Endothelial cell of umbilical vein (primary cell): ENCODE measurements around the gene COL20A1. TPM values are rescaled to one million over a fixed set of nuclear protein-coding genes. Genes with fewer than 3 reads are reported as not detected.

Experiments
- BruUV-seq: library from RNA; stranded (reverse); fragments of 400-500 nt; replicated peaks from 2 replicates; lab custom pipeline; 2021; lab: Mats Ljungman, UMichigan
- CTCF ChIA-PET: fragments of 300-600, 350-600 bp; sonication (Branson Sonifier 250); formaldehyde crosslinking; loops from one replicate; lab custom pipeline; 2021; ENCODE audit warnings: antibody characterized with exemption, inconsistent platforms; lab: Charles Lee
- POLR2A ChIA-PET: fragments of 300-600, 350-600 bp; sonication (Branson Sonifier 250); formaldehyde crosslinking; loops from one replicate; lab custom pipeline; 2021; ENCODE audit warnings: antibody characterized with exemption, inconsistent platforms; lab: Charles Lee
- DNase-seq: peaks from one replicate; pipeline ENCODE4 v3.0.0-alpha.2; 2011; ENCODE audit warnings: low read depth, low spot score
- FAIRE-seq: peaks from 2 replicates; lab custom pipeline; 2011; peaks lifted over from hg19 to GRCh38; lab: Jason Lieb, UNC
- H2AFZ ChIP-seq: 2 replicates; pipeline ENCODE4 v1.6.0; 2012; ENCODE audit warnings: low read depth, low read length, control low read depth, inconsistent platforms
- H3K27ac ChIP-seq: 2 replicates; pipeline ENCODE4 v1.5.1; 2011; ENCODE audit warnings: low read depth, mild to moderate bottlenecking, control low read depth, low read length, moderate library complexity; ENCODE audit not compliant: insufficient read depth
- H3K27me3 ChIP-seq, 2 experiments: 2 replicates each; pipeline versions ENCODE4 v1.6.0 to v1.6.1; 2011; ENCODE audit warnings: low read length in 2 of 2, mixed read lengths in 1 of 2; ENCODE audit not compliant: control insufficient read depth in 2 of 2, insufficient read depth in 2 of 2
- H3K36me3 ChIP-seq, 2 experiments: 2 replicates in 1 of 2; 3 replicates in 1 of 2; pipeline ENCODE4 v1.5.1; 2011; ENCODE audit warnings: low read length in 2 of 2, mild to moderate bottlenecking in 1 of 2, moderate library complexity in 1 of 2; ENCODE audit not compliant: control insufficient read depth in 2 of 2, insufficient read depth in 2 of 2; ENCODE audit errors: extremely low read depth in 1 of 2
- H3K4me1 ChIP-seq: 3 replicates; pipeline ENCODE4 v1.5.1; 2011; ENCODE audit warnings: mild to moderate bottlenecking, low read length; ENCODE audit not compliant: control insufficient read depth, insufficient read depth; ENCODE audit errors: extremely low read depth
- H3K4me2 ChIP-seq: 2 replicates; pipeline ENCODE4 v1.6.1; 2011; ENCODE audit warnings: low read length, control low read depth, mixed read lengths; ENCODE audit not compliant: insufficient read depth
- H3K4me3 ChIP-seq, 3 experiments: fragments of 200-600 bp in 1 of 3; sonication (generic), shearing (Covaris generic) in 1 of 3; replicated peaks in 1 of 3; 2 replicates each; pipeline ENCODE4 v1.5.1; 2011 to 2016; ENCODE audit warnings: control low read depth in 3 of 3, low read length in 3 of 3, mild to moderate bottlenecking in 2 of 3, inconsistent platforms in 1 of 3, low read depth in 1 of 3, moderate library complexity in 1 of 3; ENCODE audit not compliant: insufficient read depth in 1 of 3
- H3K79me2 ChIP-seq: 2 replicates; pipeline ENCODE4 v1.6.0; 2012; ENCODE audit warnings: low read length, inconsistent platforms; ENCODE audit not compliant: control insufficient read depth, insufficient read depth
- H3K9ac ChIP-seq: replicated peaks from 2 replicates; pipeline ENCODE3; 2011; ENCODE audit warnings: low read length, control low read depth; ENCODE audit not compliant: insufficient read depth; ENCODE audit errors: extremely low read depth
- H3K9me1 ChIP-seq: replicated peaks from 3 replicates; pipeline ENCODE4 v1.6.0; 2011; ENCODE audit warnings: mild to moderate bottlenecking, low read length; ENCODE audit not compliant: control insufficient read depth, insufficient read depth; ENCODE audit errors: extremely low read depth
- H3K9me3 ChIP-seq: replicated peaks from 2 replicates; pipeline ENCODE4 v1.5.1; 2012; ENCODE audit warnings: low read length, inconsistent platforms; ENCODE audit not compliant: control insufficient read depth, insufficient read depth
- H4K20me1 ChIP-seq: replicated peaks from 2 replicates; pipeline ENCODE3; 2011; ENCODE audit warnings: mild to moderate bottlenecking, low read length; ENCODE audit not compliant: control insufficient read depth, insufficient read depth; ENCODE audit errors: extremely low read depth
- FOS ChIP-seq: IDR thresholded peaks from 2 replicates; pipeline ENCODE4 v1.6.1; 2011; ENCODE audit warnings: mild to moderate bottlenecking, low read length, moderate library complexity, borderline replicate concordance; ENCODE audit not compliant: insufficient read depth
- GATA2 ChIP-seq: IDR thresholded peaks from 2 replicates; pipeline ENCODE4 v1.7.0; 2011; ENCODE audit warnings: low read depth, mild to moderate bottlenecking, moderate library complexity, mixed read lengths, low read length; ENCODE audit not compliant: insufficient read length, insufficient read depth
- JUN ChIP-seq: IDR thresholded peaks from 2 replicates; pipeline ENCODE4 v1.6.1; 2011; ENCODE audit warnings: borderline replicate concordance, low read depth; ENCODE audit not compliant: insufficient read length, insufficient read depth
- MYC ChIP-seq: IDR thresholded peaks from one replicate; pipeline ENCODE4 v1.6.1; 2011; ENCODE audit warnings: mild to moderate bottlenecking, low read depth, low read length
- POLR2A ChIP-seq: IDR thresholded peaks from 2 replicates; pipeline ENCODE4 v1.6.1; 2012; ENCODE audit warnings: low read depth, mild to moderate bottlenecking, control low read depth, low read length
- dilution Hi-C: fragments of 300-500 bp; cut with MboI; formaldehyde crosslinking; loops from one replicate; pipeline ENCODE4 v1.15.0; 2019; ENCODE audit warnings: low sequenced_read_pairs; ENCODE audit not compliant: extremely low pct_ligation_motif_present
- intact Hi-C: fragments of 100-400 bp; cut with micrococcal nuclease; formaldehyde crosslinking; loops from one replicate; pipeline ENCODE4 v1.10.0; 2022
- polyA plus RNA-seq, 4 experiments: library from polyadenylated mRNA; depleted of rRNA in 3 of 4; stranded (reverse) in 3 of 4; unstranded in 1 of 4; fragments of >200 nt; gene quantifications; 2 replicates each; pipeline versions ENCODE4 v1.2.1 to v1.2.3, GENCODE V29; 2011 to 2012; ENCODE audit warnings: missing spikeins in 1 of 4
- total RNA-seq: library from RNA; stranded (reverse); gene quantifications from 2 replicates; pipeline ENCODE4 v1.2.3, GENCODE V29; 2021
- TF ChIP-seq, protein P1 (sequence below), 2 donors: IDR thresholded peaks; 1 replicate in 1 of 2; 2 replicates in 1 of 2; pipeline ENCODE4 v1.5.1; 2011; ENCODE audit warnings: low read length in 2 of 2, mild to moderate bottlenecking in 2 of 2, moderate library complexity in 2 of 2, control low read depth in 1 of 2, inconsistent platforms in 1 of 2, low read depth in 1 of 2; ENCODE audit not compliant: insufficient read depth in 1 of 2; ENCODE audit errors: extremely low read depth in 1 of 2
- TF ChIP-seq, protein P2 (sequence below): IDR thresholded peaks from 2 replicates; pipeline ENCODE4 v1.6.1; 2011; ENCODE audit not compliant: insufficient read depth, insufficient read length

Gene COL20A1
- total and polyA plus RNA-seq, 2 donors (not counting 3 experiments of a cell fraction or from before 2014, with no cell fraction given): not detected

DNA sequence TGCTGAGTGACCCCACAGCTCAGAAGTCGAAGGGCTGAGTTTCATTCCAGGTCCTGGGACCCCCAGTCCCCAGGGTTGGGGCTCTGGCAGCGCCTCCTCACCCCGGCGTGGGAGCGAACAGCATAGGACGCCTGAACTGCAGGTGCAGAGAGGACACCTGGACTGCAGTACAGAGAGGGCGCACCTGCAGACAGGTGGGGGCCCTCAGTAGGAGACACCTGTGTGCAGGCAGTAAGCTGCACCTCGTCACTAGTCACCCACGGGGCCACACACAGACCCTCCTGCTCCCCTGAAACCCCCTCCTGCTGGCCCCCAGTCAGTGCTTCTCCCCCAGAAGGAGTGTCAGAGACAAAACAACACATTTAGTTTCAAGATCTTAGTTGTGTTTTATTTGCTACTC, 30.1 kb upstream of the COL20A1 start:
- no peak overlapping the region for H3K4me3 ChIP-seq
- no peak overlapping the region for H3K4me2 ChIP-seq
- TF ChIP-seq FOS (no peak), GATA2 (no peak), POLR2A (no peak), JUN (no peak), MYC (no peak)
- TF ChIP-seq, protein P1, sequence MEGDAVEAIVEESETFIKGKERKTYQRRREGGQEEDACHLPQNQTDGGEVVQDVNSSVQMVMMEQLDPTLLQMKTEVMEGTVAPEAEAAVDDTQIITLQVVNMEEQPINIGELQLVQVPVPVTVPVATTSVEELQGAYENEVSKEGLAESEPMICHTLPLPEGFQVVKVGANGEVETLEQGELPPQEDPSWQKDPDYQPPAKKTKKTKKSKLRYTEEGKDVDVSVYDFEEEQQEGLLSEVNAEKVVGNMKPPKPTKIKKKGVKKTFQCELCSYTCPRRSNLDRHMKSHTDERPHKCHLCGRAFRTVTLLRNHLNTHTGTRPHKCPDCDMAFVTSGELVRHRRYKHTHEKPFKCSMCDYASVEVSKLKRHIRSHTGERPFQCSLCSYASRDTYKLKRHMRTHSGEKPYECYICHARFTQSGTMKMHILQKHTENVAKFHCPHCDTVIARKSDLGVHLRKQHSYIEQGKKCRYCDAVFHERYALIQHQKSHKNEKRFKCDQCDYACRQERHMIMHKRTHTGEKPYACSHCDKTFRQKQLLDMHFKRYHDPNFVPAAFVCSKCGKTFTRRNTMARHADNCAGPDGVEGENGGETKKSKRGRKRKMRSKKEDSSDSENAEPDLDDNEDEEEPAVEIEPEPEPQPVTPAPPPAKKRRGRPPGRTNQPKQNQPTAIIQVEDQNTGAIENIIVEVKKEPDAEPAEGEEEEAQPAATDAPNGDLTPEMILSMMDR (IDR thresholded peaks at IDR 0.05; ENCODE audit: extremely low read depth in 1 of 2, insufficient read depth in 1 of 2, low read depth in 1 of 2, low read length in 2 of 2): no peak
- TF ChIP-seq, protein P2, sequence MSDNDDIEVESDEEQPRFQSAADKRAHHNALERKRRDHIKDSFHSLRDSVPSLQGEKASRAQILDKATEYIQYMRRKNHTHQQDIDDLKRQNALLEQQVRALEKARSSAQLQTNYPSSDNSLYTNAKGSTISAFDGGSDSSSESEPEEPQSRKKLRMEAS: no peak
- dilution Hi-C loops (no loop called here), intact Hi-C loops (no loop called here)
- H3K27ac ChIP-seq: no peak overlapping the region
- no peaks in the 10 kb centered on the region for H3K9me1 ChIP-seq
- POLR2A ChIA-PET: no interaction called here
- no peaks in the 10 kb centered on the region for H3K9me3 ChIP-seq
- BruUV-seq: no TSS peak
- H3K36me3 ChIP-seq: no peaks in the 10 kb centered on the region
- no peak overlapping the region for H3K9ac ChIP-seq
- peaks cover 8 to 9% of the 10 kb centered on the region in 2 experiments for H3K27me3 ChIP-seq
- CTCF ChIA-PET: no interaction called here
- no peak for FAIRE-seq
- no peaks in the 10 kb centered on the region for H3K79me2 ChIP-seq
- DNase-seq: no peak
- no peaks in the 10 kb centered on the region for H4K20me1 ChIP-seq
- no peak overlapping the region for H2AFZ ChIP-seq
- H3K4me1 ChIP-seq: no peaks in the 10 kb centered on the region
